Dermis microvascular lymphatic vessel endothelial cell (primary cell): Measurements from ENCODE around the gene ETNK1. TPM values are rescaled to one million over a fixed set of nuclear protein-coding genes. Genes with fewer than 3 reads are reported as not detected.

Experiments used
- DNase-seq, 2 donors: peaks; one replicate each; pipeline versions ENCODE4 v3.0.0 to v3.0.0-alpha.2; 2010; ENCODE audit warnings: low read depth in 2 of 2
- total RNA-seq: library from RNA; depleted of rRNA; stranded (reverse); fragments of >200 nt; gene quantifications from 2 replicates; pipeline ENCODE4 v1.2.1, GENCODE V29; 2014

ETNK1 gene
- total RNA-seq, 1 donor from 2014 or later: 39.3 TPM

GRCh38 chr12:22634883-22635282, 9.9 kb downstream of the ETNK1 start:
- DNase-seq: no peak

GRCh38 chr12:22635812-22636211, 10.8 kb downstream of the ETNK1 start:
- no peak for DNase-seq

- DNase-seq: no peak
Observed at GRCh38 chr12:22640851-22641250, 15.9 kb downstream of the ETNK1 start.

- no peak for DNase-seq
Observed at GRCh38 chr12:22641353-22642053, 16.5 kb downstream of the ETNK1 start.

GRCh38 chr12:22648668-22649067, 23.7 kb downstream of the ETNK1 start:
- no peak for DNase-seq

GRCh38 chr12:22653075-22653474, 28.1 kb downstream of the ETNK1 start:
- DNase-seq: peak in 1 of 2 donors; percentile 30

- DNase-seq: peak; percentile 54 to 67
Observed at GRCh38 chr12:22653791-22654190, 28.8 kb downstream of the ETNK1 start.

- no peak for DNase-seq
Observed at GRCh38 chr12:22656376-22656775, 31.4 kb downstream of the ETNK1 start.

GRCh38 chr12:22656831-22657230, 31.9 kb downstream of the ETNK1 start:
- DNase-seq: no peak

GRCh38 chr12:22657538-22657937, 32.6 kb downstream of the ETNK1 start:
- DNase-seq: no peak

GRCh38 chr12:22658214-22658613, 33.2 kb downstream of the ETNK1 start:
- DNase-seq: peak in 1 of 2 donors; percentile 52

- no peak for DNase-seq
Observed at GRCh38 chr12:22662356-22662755, 37.4 kb downstream of the ETNK1 start.

- no peak for DNase-seq
Observed at GRCh38 chr12:22665476-22665875, 40.5 kb downstream of the ETNK1 start.

GRCh38 chr12:22667122-22667521, 42.2 kb downstream of the ETNK1 start:
- DNase-seq: no peak

- no peak for DNase-seq
Observed at GRCh38 chr12:22668441-22668840, 43.5 kb downstream of the ETNK1 start.

- peak in 1 of 2 donors; percentile 17 for DNase-seq
Observed at GRCh38 chr12:22670762-22671161, 45.8 kb downstream of the ETNK1 start.

- no peak for DNase-seq
Observed at GRCh38 chr12:22672951-22673350, 48.0 kb downstream of the ETNK1 start.

- no peak for DNase-seq
Observed at GRCh38 chr12:22677781-22678574, 53.0 kb downstream of the ETNK1 start.

GRCh38 chr12:22682663-22683062, 57.7 kb downstream of the ETNK1 start:
- DNase-seq: no peak

GRCh38 chr12:22683131-22683530, 58.2 kb downstream of the ETNK1 start:
- DNase-seq: no peak

GRCh38 chr12:22684140-22685118, 59.5 kb downstream of the ETNK1 start:
- DNase-seq: peak; percentile 9 to 59

GRCh38 chr12:22686193-22686592, 61.2 kb downstream of the ETNK1 start:
- DNase-seq: no peak
